ENCODE measurements around the gene SLC25A21.

Gene SLC25A21

DNA sequence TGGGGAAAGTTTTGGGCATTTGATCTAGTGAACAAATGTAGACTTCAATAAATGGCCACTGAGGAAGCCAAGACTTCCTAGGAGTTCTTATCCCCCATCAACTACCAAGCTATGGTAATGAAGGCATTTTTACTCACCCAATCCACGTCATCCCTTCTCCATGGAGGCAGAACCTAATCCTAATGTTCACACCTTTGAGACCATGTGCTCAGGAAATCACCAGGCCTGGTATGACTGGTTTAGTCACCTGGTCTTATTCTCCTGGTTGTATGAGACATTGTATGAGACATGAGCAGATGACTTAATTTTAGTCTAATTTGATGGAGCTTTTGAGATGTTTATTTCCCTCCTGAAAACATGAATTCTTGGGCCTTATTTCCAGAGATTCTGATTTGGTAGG lies 422.2 kb downstream of the SLC25A21 start:
- no peak for DNase-seq

DNA sequence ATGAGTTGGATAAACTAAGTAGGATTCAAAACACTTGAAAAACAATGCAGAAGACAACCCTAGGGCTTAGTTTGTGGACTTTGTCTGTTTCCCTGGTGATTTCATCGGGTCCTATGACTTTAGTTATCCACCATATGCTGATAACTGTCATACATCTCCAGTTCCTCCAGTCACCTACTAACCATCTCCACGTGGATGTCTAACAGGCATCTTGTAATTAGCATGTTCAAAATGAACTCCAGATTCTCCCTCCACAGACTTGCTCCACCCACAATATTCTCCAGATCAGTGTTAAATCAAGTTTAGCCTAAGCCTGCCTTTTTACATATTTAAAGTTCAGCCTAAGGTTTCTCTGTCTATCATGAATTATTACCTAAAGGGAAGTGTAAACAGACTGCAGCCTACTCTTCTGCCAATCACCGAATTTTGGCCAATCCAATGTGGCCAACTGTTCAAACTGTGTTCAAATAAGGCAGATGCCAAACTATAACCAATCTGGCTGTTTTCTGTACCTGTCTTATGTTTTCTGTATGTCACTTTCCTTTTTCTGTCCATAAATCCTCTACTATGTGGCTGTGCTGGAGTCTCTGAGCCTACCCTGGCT lies 423.7 kb downstream of the SLC25A21 start:
- DNase-seq: no peak

DNA sequence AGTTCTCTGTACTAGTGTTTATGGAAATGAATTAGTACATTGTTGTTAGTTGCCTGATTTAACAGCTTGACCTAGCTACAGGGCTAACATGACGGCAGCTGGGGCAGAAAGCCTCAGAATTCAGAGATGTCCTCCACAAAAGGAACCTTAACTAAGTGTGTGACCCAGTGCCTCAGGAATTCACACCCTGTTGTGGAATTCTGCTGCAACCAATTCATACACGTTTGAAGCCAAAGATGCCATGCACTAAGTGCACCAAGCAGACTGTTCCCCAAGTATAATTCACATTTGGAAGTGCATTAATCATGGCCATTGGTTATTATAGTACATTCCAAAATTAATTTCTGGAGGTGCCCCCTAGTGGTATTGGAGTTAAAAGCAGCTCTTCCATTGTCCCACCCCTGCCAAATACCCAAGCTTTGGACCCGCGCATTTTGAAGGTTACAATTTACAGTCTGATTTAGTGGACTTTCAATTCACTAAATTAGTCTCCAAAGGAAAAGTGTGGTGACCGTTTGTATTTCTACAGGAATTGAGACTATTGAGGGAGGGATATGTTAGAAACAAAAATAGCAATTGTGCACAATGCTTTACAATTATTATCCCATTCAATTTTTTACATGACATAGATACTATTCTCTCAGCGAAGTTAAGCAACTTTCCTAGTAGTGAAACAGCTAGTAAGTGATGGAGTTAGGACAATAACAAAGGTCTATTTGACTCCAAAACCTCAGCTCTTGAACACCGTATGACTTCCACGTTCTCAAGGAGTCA lies 424.8 kb downstream of the SLC25A21 start:
- peak; percentile 35 to 54 for DNase-seq

DNA sequence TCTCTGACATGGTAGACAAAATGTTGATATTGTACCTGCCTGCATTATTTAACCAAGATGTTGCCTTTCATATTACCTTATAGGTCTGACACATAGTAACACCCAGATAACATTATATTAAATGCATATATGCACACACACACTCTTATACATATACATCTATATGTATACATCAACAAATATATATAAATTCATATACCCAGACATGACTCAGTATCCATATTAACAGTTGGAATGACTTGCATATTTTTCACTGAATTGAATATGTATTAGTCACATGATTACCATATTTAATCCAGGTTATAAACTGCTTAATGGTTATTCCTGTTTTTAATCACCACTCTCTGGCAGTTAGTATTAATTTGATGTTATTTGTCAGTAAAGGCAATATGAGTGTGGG lies 425.5 kb downstream of the SLC25A21 start:
- DNase-seq: no peak

DNA sequence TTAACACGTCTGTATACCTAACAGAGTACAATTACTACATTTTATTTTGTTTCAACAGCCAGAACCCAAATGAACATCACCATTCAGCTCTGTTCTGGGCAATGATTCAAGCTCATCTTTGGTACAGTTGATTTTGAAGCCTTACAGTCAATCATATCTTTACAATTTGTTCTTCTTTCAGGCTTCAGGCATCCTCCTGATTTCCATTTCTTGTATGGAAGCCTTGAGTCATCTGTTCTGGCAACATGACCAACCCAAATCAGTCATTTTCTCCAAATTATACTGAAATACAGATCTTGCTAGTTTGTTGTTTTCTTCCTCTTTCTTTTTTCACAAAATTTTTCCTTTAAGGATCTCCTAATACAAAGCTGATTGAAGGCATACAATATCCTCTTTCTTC lies 430.5 kb downstream of the SLC25A21 start:
- no peak for DNase-seq

DNA sequence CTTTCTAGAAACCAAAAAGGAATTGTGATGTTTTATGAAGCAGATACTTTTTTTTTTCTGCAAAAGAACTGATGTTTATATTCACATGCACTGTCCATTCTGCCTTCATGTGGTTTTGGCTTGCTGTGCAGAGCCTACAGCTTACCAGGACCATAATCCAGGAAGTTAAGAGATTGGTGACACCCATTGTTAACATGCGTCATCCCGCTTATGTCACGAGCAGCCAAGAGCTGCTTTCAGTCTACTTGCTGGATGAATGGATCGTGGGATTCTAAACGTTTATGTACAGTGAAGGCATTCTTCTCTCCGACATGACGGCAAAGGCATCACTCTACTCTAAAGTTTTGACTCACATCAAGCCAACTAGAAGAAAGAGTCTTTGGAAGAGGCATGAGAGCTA lies 434.1 kb downstream of the SLC25A21 start:
- no peak for DNase-seq

DNA sequence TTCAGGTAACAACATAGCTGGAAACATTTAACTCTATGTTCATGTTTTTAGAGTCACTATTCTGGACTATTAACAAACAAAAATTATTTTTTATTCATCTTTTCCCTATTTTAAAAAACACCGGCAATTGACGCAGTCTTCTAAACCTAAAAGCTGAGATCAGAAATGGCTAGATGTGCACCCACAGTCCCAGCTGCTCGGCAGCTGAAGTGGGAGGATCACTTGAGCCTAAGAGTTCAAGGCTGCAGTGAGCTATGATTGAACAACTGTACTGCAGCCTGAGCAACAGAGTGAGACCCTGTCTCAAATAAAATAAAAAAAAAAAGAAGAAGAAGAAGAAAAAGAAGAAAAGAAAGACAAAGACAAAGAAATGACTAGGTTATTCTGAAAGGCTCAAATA lies 446.3 kb downstream of the SLC25A21 start:
- DNase-seq: no peak

DNA sequence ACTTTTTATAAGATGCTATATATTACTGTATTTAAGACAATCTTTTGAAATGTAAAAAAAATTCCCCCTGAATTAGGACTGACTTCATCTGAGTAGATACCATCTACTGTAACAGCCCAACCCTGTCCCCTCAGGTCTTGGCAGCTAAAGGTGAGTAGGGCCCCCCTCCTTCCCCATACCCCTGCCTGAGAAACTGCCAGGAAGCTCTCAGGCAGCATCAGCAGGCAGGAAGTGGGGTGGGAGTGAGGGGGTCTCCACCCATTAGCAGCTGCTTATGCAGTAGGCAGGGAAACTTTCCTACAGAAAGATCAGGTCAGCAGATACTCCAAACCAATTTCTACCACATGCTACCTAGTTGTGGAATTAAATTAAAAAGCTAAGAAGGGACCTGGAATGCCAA lies 448.2 kb downstream of the SLC25A21 start:
- no peak for DNase-seq

DNA sequence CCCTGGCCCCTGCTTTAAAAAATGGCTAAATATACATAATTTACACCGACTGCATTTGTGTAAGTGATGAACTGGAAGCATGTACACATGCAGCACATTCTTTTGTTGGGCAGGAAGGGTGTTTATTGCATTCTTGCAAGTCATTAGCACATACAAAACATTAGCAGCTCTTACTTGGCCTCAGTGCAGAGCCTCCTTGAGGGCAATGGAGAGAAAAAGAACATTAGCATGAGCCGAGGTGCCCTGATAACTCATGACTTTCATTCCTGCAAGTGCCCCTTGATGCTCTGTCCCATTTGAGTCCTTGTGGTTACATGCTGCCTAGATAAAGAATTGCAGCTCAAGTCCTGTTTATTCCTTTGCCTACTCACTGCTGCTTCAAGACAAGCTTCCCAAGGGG lies 448.9 kb downstream of the SLC25A21 start:
- no peak for DNase-seq

DNA sequence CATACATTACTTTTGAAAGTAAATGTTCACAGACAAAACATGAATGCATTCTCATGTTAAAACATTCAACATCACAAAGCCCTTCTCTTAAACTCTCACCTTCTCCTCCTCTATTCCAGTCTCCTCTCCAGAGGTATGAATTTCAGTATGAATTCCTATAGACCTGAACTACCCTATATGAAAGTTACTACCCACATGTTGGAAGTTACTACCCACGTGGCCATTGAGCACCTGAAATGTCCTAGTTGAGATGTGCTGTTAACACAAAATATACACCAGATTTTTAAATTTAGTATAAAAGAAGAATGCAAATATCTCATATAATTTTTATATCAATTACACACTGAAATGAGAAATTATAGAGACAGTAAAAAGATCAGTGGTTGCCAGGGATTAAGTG lies 450.5 kb downstream of the SLC25A21 start:
- DNase-seq: no peak

DNA sequence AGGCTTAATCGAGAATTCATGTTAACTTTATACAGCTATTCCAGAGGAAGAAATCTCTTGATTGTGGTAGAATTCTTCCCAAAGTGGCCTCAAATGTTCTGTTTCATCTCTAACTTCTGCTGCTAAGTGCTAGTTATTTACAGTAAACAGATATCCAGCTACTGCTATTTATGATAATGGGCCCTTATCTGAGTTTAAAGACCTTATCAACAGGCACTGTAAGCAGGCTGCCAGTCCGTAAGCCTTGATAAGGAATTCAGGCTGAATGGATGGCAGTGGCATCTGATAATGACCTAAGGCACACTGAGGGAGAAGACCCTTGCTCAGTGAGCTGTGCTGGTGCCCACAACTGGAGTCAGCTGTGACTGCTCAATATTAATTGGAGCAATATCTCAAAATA lies 451.7 kb downstream of the SLC25A21 start:
- no peak for DNase-seq

DNA sequence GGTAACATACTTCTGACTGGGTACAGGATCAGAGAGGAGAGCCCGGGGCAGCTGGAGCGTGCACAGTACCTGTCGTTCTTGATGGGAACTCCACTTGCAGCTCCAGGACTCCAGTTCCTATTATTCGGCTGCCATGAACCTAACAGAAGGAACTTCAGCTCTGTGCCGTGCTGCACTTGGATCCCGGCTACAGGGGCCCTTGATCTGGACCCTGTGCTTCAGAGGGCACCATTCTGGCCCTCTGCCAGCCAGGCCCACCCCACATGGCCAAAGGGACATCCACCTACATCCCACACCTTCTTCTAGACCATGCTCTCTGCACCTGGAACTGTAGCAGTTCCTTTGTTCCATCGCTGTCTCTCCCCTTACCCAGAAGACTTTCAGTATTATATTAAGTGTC lies 452.6 kb downstream of the SLC25A21 start:
- no peak for DNase-seq

DNA sequence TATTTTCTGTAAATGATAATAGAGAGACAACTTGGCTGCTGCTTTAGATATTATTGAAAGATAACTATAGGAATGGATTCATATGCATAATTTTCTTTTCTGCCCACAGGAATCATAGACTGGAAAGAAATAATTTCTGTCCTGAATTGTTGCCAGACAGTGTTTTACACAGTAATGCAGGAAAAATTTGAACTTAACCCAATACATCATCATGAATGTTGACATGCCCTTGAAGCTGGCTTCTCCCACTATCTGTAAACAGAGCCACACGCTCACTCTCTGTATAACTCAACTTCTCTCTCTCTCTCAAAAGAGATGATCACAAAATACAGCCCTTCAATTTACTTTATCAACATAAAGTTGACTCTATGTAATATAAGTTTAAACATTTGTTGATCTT lies 454.2 kb downstream of the SLC25A21 start:
- no peak for DNase-seq

DNA sequence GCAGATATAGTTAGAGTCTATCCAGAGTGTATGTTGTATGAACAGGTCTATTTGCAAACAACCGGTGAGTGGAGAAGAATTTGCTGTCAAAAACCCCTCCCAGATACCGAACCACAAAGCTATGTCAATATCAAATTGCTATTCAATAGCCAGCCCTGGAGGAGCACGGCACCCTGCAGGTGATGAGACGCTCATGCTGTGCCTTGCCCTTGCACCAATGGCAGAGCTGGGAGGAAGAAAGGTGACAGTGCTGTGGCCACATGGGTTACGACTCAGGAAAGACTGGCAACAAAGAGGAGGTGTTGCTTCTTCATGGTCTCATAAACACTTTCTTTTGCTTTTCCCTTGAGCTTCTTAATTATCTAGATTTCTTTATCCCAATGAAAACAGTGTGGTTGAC lies 455.0 kb downstream of the SLC25A21 start:
- DNase-seq: peak; percentile 22 to 32

DNA sequence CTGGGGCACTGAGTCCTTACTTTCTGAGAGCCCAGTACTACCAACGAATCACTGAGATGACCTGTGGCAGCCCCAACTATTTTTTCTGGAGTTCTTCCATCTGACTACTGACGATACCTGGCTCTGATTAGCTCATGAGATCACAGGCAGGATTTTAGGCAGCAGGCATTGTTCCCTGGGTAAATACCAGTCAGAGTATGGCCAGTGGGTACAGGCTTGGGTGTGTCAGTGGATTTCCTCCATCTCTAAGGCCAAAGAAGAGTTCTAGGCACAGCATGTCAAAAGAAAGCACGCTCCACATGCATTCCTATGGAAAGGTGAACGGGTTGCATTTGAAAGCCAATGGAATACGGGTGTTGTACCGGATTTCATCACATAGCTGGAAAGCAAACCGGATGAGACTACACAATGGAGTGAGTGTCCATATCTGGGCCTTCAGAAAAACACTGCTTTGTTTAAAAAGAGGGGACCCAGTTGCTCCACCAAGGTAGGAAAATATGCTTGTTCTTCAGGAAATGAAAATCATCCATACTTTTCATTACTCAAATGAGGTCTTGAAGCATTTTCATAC lies 455.7 kb downstream of the SLC25A21 start:
- DNase-seq: no peak

DNA sequence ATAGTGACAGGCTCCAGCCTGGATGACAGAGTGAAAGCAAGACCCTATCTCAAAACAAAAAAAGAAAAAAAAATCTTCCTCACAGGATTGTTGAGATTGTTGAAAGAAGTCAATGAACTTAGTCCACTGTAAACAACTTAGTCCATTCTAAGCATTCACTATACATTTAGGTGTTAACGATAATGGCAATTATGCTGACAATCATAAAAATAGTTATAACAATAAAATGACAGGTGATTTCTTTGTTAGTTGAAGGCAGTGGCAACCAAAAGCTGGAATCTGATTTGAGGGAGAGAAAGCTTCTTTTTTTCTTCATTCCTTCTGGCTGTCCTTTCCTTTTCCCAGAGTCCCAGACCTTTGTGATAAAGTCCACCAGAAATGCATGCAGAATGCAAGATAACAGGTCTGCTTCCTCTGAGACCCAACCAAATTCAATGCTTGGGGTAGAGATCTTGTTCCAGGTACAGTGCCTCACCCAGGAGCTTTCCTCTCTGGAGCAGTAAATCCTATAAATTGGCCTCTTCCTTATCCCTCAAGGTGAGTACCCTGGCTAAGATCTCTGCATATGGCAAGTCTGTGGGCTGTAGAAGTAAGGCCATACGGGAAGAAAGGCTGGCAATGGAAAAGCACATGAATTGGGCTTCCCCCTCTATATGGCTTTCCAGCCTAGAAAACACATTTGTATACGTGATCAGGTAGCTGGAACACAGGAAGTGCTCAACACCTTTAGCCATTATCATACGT lies 458.3 kb downstream of the SLC25A21 start:
- no peak for DNase-seq

DNA sequence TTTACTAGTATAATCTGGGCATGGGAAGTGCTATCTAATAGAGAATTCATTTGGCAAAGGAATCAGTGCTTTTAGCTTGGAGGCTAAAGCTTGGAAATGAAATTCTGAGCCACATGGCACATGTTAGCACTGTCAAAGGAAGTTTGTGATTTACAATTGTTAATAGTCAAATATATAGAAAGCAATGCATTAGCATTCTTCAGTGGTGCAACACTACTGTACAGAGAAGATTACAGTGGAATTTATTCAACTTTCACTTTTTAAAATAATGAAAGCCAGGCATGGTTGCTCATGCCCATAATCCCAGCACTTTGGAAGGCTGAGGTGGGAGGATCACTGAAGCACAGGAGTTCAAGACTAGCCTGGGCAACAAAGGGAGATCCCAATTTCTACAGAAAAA lies 464.8 kb downstream of the SLC25A21 start:
- no peak for DNase-seq

DNA sequence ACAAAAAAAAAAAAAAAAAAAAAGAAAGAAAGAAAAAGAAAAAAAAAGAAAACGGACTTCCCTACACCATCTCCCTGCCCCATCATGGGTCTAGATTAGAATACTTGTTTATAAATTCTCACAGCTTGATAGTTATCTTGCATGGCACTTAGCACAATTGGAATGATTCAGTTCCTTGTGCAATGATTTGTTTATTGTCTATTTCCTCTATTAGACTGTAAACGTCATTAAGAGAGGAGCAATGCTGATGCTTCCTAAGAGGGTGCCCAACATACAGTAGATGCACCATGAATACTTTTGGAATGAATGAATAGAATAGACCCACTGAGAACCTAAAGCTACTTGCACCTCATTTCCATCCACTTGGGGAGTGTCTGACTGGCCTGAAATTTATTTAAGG lies 469.9 kb downstream of the SLC25A21 start:
- no peak for DNase-seq

DNA sequence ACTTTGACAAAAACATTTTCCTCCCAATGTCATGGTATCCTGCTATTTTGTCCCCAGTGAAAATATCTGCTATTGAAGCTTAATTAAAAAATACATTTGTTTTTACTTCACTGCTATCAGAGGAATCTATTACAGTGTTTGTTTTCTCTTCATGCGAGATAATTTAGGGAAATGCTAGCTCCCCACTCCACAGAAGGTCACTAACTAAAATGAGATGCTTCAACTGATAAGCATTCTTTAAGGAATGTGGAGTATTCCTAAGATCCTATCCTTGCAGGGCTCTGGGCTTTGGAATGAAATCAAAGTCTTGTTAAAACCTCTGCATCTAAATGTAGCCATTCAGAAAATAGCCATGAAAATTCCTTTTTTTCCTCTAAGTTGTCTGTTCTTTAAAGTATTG lies 471.3 kb downstream of the SLC25A21 start:
- DNase-seq: no peak

DNA sequence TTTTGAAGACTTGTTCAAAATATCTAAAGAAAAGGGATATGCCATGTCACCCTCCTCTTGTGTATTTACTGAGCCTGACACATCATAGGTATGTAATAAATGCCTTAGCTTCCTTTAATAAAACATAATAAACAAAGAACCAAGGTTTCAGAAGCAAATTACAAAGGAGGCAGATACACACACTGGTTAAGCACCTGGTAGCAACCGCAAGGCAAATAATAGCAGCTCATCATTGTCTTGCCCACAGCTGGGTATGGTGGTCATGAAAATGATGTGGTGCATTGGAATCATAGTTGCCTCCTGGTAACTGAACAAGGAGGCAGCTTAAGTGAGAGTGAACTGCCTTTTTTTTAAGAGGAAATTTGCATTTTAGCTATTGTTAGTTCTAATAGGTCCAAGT lies 471.8 kb downstream of the SLC25A21 start:
- no peak for DNase-seq

DNA sequence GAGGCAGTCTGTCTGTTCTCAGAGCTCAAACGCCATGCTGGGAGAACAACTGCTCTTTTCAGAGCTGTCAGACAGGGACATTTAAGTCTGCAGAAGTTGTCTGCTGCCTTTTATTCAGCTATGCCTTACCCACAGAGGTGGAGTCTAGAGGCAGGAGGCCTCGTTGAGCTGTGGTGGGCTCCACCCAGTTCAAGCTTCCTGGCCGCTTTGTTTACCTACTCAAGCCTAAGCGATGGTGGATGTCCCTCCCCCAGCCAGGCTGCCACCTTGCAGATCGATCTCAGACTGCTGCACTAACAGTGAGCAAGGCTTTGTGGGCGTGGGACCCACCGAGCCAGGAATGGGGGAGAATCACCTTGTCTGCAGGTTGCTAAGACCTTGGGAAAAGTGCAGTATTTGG lies 473.0 kb downstream of the SLC25A21 start:
- DNase-seq: peak; percentile 14 to 39

DNA sequence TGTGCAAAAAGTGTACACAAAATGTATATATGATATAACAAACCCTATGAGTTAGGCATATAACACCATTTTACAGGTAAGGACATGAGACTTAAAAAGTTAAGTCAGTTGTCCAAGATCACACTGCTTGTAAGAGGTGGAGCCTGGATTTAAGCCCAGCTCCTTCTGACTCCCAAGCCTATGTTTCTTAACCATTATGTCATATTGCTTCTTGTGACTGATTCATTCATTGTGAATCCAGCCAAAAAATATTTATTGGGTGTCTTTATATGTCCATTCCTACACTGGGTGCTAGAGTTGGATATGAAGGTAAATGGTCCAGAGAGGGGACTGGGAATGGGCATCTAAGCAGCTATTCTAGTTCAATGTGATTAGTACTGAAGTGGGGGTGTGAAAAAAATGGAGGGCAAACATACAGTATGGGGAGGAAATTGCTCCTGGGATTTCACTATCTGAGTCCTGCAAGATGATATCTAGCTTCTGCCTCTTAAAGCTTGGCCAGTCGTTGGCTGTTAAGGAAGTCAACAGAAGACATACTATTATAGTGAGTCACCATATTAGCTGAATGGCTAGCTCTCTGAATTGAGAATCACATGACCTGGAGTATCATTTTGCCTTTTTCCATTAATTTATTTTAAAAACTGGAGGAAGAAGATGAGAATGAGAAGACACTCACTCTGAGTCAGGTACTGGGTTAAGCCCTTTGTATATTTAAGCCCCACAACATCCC lies 481.9 kb downstream of the SLC25A21 start:
- no peak for DNase-seq

DNA sequence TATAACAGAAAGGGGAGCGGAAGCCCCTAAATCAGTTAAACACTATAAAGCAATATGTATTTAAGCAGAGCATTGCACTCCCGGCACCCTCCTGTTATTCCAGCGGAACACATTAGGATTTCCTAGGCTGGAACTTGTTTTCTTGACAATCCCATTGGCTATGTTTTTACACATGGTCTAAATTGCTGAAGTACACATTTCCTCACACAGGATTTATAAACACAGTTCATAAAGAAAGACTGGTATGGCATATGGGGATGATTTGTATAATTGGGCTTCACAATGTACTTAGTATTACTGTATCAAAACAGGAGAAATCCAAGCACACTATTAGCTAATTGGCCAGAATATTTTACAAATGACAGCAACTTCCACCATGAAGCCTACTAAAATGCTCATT lies 487.5 kb downstream of the SLC25A21 start:
- DNase-seq: no peak
